ENCODE results near the gene NAT14.
"Not testable (repeated sequence)": the region's sequence is repeated elsewhere in the genome, so short reads cannot be mapped to it uniquely, and the experiment has no call there.

NAT14 gene

GRCh38 chr19:55504252-55504603 is 19.2 kb downstream of the NAT14 start:
- DNase-seq, result no peak

- no peak for DNase-seq
These were observed 20.0 kb downstream of the NAT14 start for GRCh38 chr19:55504981-55505380.

- no peak for DNase-seq
These were observed 23.1 kb downstream of the NAT14 start for GRCh38 chr19:55508120-55508519.

- DNase-seq, result peak; percentile 72
These were observed 32.1 kb downstream of the NAT14 start for GRCh38 chr19:55516878-55517620.

GRCh38 chr19:55519451-55520311 is 34.7 kb downstream of the NAT14 start:
- DNase-seq, result no peak

GRCh38 chr19:55520691-55521292 is 35.8 kb downstream of the NAT14 start:
- DNase-seq, result no peak

- no peak for DNase-seq
These were observed 40.5 kb downstream of the NAT14 start for GRCh38 chr19:55525289-55526101.

- DNase-seq, result peak; percentile 73
These were observed 41.5 kb downstream of the NAT14 start for GRCh38 chr19:55526216-55527196.

- DNase-seq, result no peak
These were observed 42.4 kb downstream of the NAT14 start for GRCh38 chr19:55527197-55528029.

- DNase-seq, result peak; percentile 79
These were observed 43.2 kb downstream of the NAT14 start for GRCh38 chr19:55528030-55528803.

GRCh38 chr19:55529636-55530234 is 44.7 kb downstream of the NAT14 start:
- no peak for DNase-seq

- no peak for DNase-seq
These were observed 46.0 kb downstream of the NAT14 start for GRCh38 chr19:55530996-55531395.

GRCh38 chr19:55534280-55534679 is 49.3 kb downstream of the NAT14 start:
- not testable (repeated sequence) for DNase-seq

- DNase-seq, result no peak
These were observed 50.4 kb downstream of the NAT14 start for GRCh38 chr19:55535173-55535964.

- DNase-seq, result no peak
These were observed 51.0 kb downstream of the NAT14 start for GRCh38 chr19:55535965-55536350.

GRCh38 chr19:55536366-55536765 is 51.4 kb downstream of the NAT14 start:
- no peak for DNase-seq

Data from NCI-H510A treated with DMSO at 0.1 percent for 48 hours (cell line).